Dermis microvascular lymphatic vessel endothelial cell (primary cell): ENCODE results near the gene PSD. TPM values are rescaled to one million over a fixed set of nuclear protein-coding genes. Genes with fewer than 3 reads are reported as not detected.

ENCODE experiments used
- DNase-seq, 2 donors: peaks; one replicate each; pipeline versions ENCODE4 v3.0.0 to v3.0.0-alpha.2; 2010; ENCODE audit warnings: low read depth in 2 of 2
- total RNA-seq: library from RNA; depleted of rRNA; stranded (reverse); fragments of >200 nt; gene quantifications from 2 replicates; pipeline ENCODE4 v1.2.1, GENCODE V29; 2014

The PSD gene
- total RNA-seq, 1 donor from 2014 or later: 0.26 TPM

- peak; percentile 91 to 95 for DNase-seq
Measured at GRCh38 chr10:102420714-102421506, 2.3 kb upstream of the PSD start, which contains the start of gene FBXL15. Gene FBXL15 (plus strand): TSS chr10:102420836. CDS start chr10:102421130, 294 bp downstream.

- no peak for DNase-seq
Measured at GRCh38 chr10:102420181-102420713, 1.7 kb upstream of the PSD start.

- peak in 1 of 2 donors; percentile 27 for DNase-seq
Measured at GRCh38 chr10:102419269-102420180, 940 bp upstream of the PSD start.

GRCh38 chr10:102416695-102417094 is 1.9 kb downstream of the PSD start:
- no peak for DNase-seq

GRCh38 chr10:102416283-102416682 is 2.3 kb downstream of the PSD start:
- DNase-seq: no peak

- no peak for DNase-seq
Measured at GRCh38 chr10:102414749-102415148, 3.8 kb downstream of the PSD start.

GRCh38 chr10:102413806-102414561 is 4.6 kb downstream of the PSD start:
- no peak for DNase-seq

- no peak for DNase-seq
Measured at GRCh38 chr10:102413053-102413705, 5.4 kb downstream of the PSD start.

- no peak for DNase-seq
Measured at GRCh38 chr10:102412293-102412692, 6.3 kb downstream of the PSD start.

GRCh38 chr10:102411341-102412255 is 7.0 kb downstream of the PSD start:
- no peak for DNase-seq

- no peak for DNase-seq
Measured at GRCh38 chr10:102410429-102411073, 8.0 kb downstream of the PSD start.

- no peak for DNase-seq
Measured at GRCh38 chr10:102409604-102410428, 8.8 kb downstream of the PSD start.

- peak in 1 of 2 donors; percentile 14 for DNase-seq
Measured at GRCh38 chr10:102408728-102409603, 9.6 kb downstream of the PSD start.

GRCh38 chr10:102408131-102408727 is 10.4 kb downstream of the PSD start:
- no peak for DNase-seq

- DNase-seq: no peak
Measured at GRCh38 chr10:102407425-102408130, 11.0 kb downstream of the PSD start.

- no peak for DNase-seq
Measured at GRCh38 chr10:102406815-102407214, 11.8 kb downstream of the PSD start.
